Upper lobe of left lung (tissue), 6 donors: ENCODE data around the gene ZDHHC14. TPM values are rescaled to one million over a fixed set of nuclear protein-coding genes. Genes with fewer than 3 reads are reported as not detected.
"Not testable (repeated sequence)": the region's sequence is repeated elsewhere in the genome, so short reads cannot be mapped to it uniquely, and the experiment has no call there.

Experiments
- ATAC-seq, 2 donors: fragments of 200-7000 bp; cut with Tn5 transposase; one replicate each; pipeline ENCODE4 v1.9.1; 2022; ENCODE audit warnings: mild to moderate bottlenecking in 2 of 2, moderate library complexity in 2 of 2; ENCODE audit not compliant: low FRiP score in 2 of 2
- DNase-seq, 2 donors: peaks; one replicate each; pipeline ENCODE4 v3.0.0-alpha.2; 2019 to 2020
- H3K27ac ChIP-seq, 4 donors: fragments of 200-600 bp; sonication (generic); one replicate each; pipeline ENCODE4 v1.5.1; 2016 to 2019
- H3K27me3 ChIP-seq, 4 donors: fragments of 200-600 bp; sonication (generic); one replicate each; pipeline ENCODE4 v1.5.1; 2017 to 2019
- H3K36me3 ChIP-seq, 4 donors: fragments of 200-600 bp; sonication (generic); one replicate each; pipeline ENCODE4 v1.5.1; 2016 to 2019
- H3K4me1 ChIP-seq, 4 donors: fragments of 200-600 bp; sonication (generic); one replicate each; pipeline ENCODE4 v1.5.1; 2018 to 2019
- H3K4me3 ChIP-seq, 4 donors: fragments of 200-600 bp; sonication (generic); one replicate each; pipeline ENCODE4 v1.5.1; 2017 to 2019; ENCODE audit warnings: mild to moderate bottlenecking in 2 of 4, moderate library complexity in 1 of 4
- H3K9me3 ChIP-seq, 4 donors: fragments of 200-600 bp; sonication (generic); one replicate each; pipeline ENCODE4 v1.5.1; 2018 to 2019
- EP300 ChIP-seq, 4 donors: sonication (generic); formaldehyde crosslinking; IDR thresholded peaks; one replicate each; pipeline ENCODE4 v1.5.1; 2017; ENCODE audit warnings: antibody characterized with exemption in 4 of 4, control low read depth in 2 of 4
- POLR2A ChIP-seq, 4 donors: fragments of 450-650 bp; IDR thresholded peaks; one replicate each; pipeline ENCODE4 v1.5.1; 2016 to 2017; ENCODE audit warnings: antibody characterized with exemption in 4 of 4, mild to moderate bottlenecking in 2 of 4
- POLR2AphosphoS5 ChIP-seq, 2 donors: sonication (generic); formaldehyde crosslinking; IDR thresholded peaks; one replicate each; pipeline ENCODE4 v1.5.1; 2017; ENCODE audit warnings: antibody characterized with exemption in 2 of 2
- WGBS, 2 donors: methylation state at CpG; one replicate each; pipeline ENCODE4 v1.1.5; 2017 to 2018; 5-methylcytosine and 5-hydroxymethylcytosine counted together
- total RNA-seq, 6 donors: library from RNA; depleted of rRNA in 4 of 6; stranded (reverse); fragments of >200 nt in 4 of 6; gene quantifications; one replicate each; pipeline versions ENCODE4 v1.1.0 to v1.2.1, GENCODE V29; 2016 to 2021
- TF ChIP-seq, protein P1 (sequence below), 6 experiments: fragments of 450-650 bp in 4 of 6; fragments of 200-600 bp in 2 of 6; sonication (generic) in 2 of 6; IDR thresholded peaks; one replicate each; pipeline ENCODE4 v1.5.1; 2016 to 2019; ENCODE audit warnings: antibody characterized with exemption in 6 of 6
- donor health status: DM: no; HTN: no; CAD: no; lungs with moderate emphysema.
- donor health status: DM: no; HTN: yes; CAD: no; lungs with severe emphysema.

ZDHHC14 gene
- total RNA-seq, 6 donors from 2014 or later: 5.3 to 16.5 (median 9.4) TPM

DNA sequence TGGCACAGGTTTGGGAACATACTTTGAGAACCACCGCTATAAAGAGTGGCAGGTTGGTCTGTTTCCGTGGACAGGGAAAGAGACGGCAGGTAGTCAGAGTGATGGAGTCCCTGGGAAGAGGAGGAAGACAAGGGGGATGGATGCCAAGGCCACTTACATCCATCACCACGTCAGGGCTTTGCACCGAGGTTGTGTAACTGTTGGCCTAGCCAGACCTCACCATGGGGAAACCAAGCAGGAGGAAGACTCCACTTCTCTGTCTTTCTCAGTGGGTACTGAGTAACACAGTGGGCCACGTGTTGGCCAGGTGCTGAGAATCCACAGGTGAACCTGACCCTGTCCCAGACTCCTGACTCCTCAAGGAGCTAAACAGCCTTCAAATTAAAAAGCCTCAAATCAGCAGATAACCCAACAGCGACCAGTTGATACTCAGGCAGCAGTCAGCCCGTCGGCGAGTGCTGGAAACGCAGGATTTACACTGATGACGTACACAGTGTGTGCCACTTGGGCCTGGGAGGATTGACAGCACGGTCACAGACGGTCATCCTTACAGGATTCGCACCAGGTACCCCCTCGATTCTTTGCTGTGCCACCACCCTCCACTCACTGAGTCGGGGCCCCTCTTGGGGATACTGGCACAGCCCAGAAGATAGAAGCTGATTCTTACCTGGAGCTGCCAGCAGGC, 307.4 kb downstream of the ZDHHC14 start:
- no peaks in the 10 kb centered on the region for H3K27me3 ChIP-seq
- TF ChIP-seq POLR2A (IDR thresholded peaks at IDR 0.05) (no peak), EP300 (IDR thresholded peaks at IDR 0.05) (no peak), POLR2AphosphoS5 (IDR thresholded peaks at IDR 0.05) (no peak)
- TF ChIP-seq, protein P1, sequence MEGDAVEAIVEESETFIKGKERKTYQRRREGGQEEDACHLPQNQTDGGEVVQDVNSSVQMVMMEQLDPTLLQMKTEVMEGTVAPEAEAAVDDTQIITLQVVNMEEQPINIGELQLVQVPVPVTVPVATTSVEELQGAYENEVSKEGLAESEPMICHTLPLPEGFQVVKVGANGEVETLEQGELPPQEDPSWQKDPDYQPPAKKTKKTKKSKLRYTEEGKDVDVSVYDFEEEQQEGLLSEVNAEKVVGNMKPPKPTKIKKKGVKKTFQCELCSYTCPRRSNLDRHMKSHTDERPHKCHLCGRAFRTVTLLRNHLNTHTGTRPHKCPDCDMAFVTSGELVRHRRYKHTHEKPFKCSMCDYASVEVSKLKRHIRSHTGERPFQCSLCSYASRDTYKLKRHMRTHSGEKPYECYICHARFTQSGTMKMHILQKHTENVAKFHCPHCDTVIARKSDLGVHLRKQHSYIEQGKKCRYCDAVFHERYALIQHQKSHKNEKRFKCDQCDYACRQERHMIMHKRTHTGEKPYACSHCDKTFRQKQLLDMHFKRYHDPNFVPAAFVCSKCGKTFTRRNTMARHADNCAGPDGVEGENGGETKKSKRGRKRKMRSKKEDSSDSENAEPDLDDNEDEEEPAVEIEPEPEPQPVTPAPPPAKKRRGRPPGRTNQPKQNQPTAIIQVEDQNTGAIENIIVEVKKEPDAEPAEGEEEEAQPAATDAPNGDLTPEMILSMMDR (IDR thresholded peaks at IDR 0.05): no peak
- peaks cover 0 to 14% (median 6%) of the 10 kb centered on the region in 4 donors for H3K4me1 ChIP-seq
- no peaks in the 10 kb centered on the region for H3K9me3 ChIP-seq
- WGBS, 2 donors: 78 to 83% methylated on average over 17 of the region's 17 CpGs
- no peaks in the 10 kb centered on the region for H3K36me3 ChIP-seq
- DNase-seq (no peak), ATAC-seq (peak in 1 of 2 donors; percentile 24)
- no peak overlapping the region for H3K4me3 ChIP-seq
- H3K27ac ChIP-seq: no peak overlapping the region

DNA sequence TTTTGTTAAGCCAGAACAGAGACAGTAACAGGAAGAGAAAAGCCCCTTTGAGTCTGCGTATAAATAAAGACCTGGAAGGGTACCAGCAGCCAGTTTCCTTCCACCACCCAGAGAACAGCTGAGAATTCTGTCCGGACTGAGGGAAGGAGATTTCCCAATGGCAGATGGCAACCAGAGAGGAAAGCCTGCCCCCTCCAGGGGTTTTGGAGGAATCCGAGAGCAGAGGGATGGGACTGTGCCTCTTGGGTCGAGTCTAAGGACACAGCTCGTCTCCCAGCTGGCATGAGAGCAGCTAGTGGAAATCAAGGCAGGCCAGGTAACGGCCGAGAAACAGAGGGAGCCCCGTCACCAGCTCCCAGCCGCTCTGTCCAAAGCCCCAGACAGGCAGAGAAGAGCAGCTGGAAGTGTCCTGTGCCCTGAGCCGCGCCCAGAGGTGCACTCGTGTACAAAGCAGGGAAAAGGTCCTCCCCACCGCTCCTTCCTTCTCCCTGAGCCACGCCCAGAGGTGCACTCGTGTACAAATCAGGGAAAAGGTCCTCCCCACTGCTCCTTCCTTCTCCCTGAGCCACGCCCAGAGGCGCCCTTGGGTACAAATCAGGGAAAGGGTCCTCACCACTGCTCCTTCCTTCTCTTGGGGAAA, 308.1 kb downstream of the ZDHHC14 start:
- Histone ChIP-seq H3K36me3 (no peaks in the 10 kb centered on the region), H3K9me3 (no peaks in the 10 kb centered on the region), H3K27ac (no peak overlapping the region), H3K4me1 (peaks cover 0 to 14% (median 6%) of the 10 kb centered on the region in 4 donors), H3K4me3 (no peak overlapping the region), H3K27me3 (no peaks in the 10 kb centered on the region)
- TF ChIP-seq POLR2A (IDR thresholded peaks at IDR 0.05) (no peak), POLR2AphosphoS5 (IDR thresholded peaks at IDR 0.05) (no peak), EP300 (IDR thresholded peaks at IDR 0.05) (no peak)
- TF ChIP-seq, protein P1 (IDR thresholded peaks at IDR 0.05): no peak
- WGBS, 2 donors: 60 to 62% methylated on average over 17 of the region's 17 CpGs
- peak in 1 of 2 donors; percentile 25 for ATAC-seq
- DNase-seq: no peak

DNA sequence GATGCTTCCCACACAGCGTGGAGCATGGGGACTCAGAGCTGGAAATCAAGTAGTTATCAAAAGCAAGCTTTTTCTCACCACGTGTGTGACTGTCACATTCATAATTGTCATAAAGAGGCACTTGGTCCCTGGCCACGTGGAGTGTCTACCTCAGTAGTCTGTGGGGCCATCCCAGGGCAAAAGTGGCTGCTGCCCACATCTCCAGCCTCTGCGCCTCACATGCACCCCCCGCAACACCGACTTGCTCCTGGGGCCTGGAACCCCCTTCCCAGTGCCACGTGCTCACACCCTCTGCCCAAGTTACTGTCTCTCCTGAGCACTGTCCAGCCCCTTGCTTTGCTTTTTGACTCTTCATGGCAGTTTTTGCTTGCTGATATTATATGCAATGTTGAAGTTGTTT, 308.9 kb downstream of the ZDHHC14 start:
- TF ChIP-seq EP300 (IDR thresholded peaks at IDR 0.05) (no peak), POLR2A (IDR thresholded peaks at IDR 0.05) (no peak), POLR2AphosphoS5 (IDR thresholded peaks at IDR 0.05) (no peak)
- TF ChIP-seq, protein P1 (IDR thresholded peaks at IDR 0.05): no peak
- H3K9me3 ChIP-seq: no peaks in the 10 kb centered on the region
- DNase-seq: no peak
- H3K4me1 ChIP-seq: peaks cover 4 to 14% (median 6%) of the 10 kb centered on the region in 4 donors
- H3K27ac ChIP-seq: no peak overlapping the region
- WGBS, 2 donors: 77 to 86% methylated on average over 6 to 7 of the region's 7 CpGs
- no peaks in the 10 kb centered on the region for H3K36me3 ChIP-seq
- H3K4me3 ChIP-seq: no peak overlapping the region
- no peaks in the 10 kb centered on the region for H3K27me3 ChIP-seq
- ATAC-seq: no peak

DNA sequence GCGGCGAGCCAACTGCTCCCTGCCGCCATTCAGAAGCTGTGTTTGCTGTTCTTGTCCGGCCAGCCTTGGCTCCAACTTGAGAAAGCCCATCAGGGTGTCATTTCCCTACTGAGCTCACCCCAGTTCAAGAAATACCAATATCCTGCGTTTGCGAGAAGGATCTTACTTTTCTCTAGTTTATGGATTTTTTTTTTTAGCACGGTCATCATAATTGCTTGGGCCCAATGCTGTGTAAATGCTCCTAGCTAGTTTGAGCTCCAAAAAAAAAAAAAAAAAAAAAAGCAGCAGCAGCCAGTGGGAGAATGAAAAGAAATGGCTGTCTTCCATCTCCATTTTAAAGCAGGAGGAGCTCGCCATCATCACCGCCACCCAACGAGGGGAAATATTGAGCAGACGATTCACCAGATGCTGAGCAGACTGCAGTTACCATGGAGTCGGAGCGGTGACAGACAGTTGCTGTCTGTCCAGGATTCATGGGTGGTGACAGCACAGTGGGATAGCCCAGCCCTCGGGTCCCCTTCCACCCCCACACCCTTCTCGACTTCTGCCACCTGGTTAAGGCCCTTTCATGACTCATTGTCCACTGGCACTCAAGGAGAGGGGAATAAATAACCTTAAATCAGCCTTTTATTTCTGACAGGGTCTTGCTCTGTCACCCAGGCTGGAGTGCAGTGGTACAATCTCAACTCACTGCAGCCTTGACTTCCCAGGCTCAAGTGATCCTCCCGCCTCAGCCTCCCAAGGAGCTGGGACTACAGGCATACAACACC, 309.6 kb downstream of the ZDHHC14 start:
- no peaks in the 10 kb centered on the region for H3K9me3 ChIP-seq
- H3K36me3 ChIP-seq: no peaks in the 10 kb centered on the region
- peaks cover 4 to 14% (median 6%) of the 10 kb centered on the region in 4 donors for H3K4me1 ChIP-seq
- DNase-seq (no peak), ATAC-seq (no peak)
- H3K27me3 ChIP-seq: no peaks in the 10 kb centered on the region
- 87 to 91% methylated on average over 16 of the region's 16 CpGs for WGBS, 2 donors
- H3K27ac ChIP-seq: no peak overlapping the region
- TF ChIP-seq POLR2A (IDR thresholded peaks at IDR 0.05) (no peak), EP300 (IDR thresholded peaks at IDR 0.05) (no peak), POLR2AphosphoS5 (IDR thresholded peaks at IDR 0.05) (no peak)
- TF ChIP-seq, protein P1 (IDR thresholded peaks at IDR 0.05): no peak
- H3K4me3 ChIP-seq: no peak overlapping the region

DNA sequence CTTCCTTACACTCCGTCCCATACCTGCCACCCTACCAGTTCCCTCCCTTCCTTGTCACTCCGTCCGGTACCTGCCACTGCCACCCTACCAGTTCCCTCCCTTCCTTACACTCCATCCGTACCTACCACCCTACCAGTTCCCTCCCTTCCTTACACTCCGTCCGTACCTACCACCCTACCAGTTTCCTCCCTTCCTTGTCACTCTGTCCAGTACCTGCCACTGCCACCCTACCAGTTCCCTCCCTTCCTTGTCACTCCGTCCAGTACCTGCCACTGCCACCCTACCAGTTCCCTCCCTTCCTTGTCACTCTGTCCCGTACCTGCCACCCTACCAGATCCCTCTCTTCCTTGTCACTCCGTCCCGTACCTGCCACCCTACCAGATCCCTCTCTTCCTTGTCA, 310.6 kb downstream of the ZDHHC14 start:
- H3K9me3 ChIP-seq, H3K27me3 ChIP-seq, H3K36me3 ChIP-seq, H3K4me3 ChIP-seq, H3K27ac ChIP-seq, DNase-seq, ATAC-seq: not testable (repeated sequence)
- WGBS, 2 donors: 85 to 94% methylated on average over 10 of the region's 10 CpGs
- H3K4me1 ChIP-seq: peaks cover 4 to 14% (median 6%) of the 10 kb centered on the region in 4 donors
